Retinal pigment epithelial cell (primary cell): Measurements from ENCODE around the gene CELF2.

Source experiments
- DNase-seq: peaks from one replicate; pipeline ENCODE4 v3.0.0-alpha.2; 2010; ENCODE audit warnings: low read depth
- H3K4me3 ChIP-seq: 2 replicates; pipeline ENCODE4 v1.5.1; 2011; ENCODE audit warnings: mild to moderate bottlenecking, low read length, control low read depth, moderate library complexity
- CTCF ChIP-seq: conservative IDR thresholded peaks from 2 replicates; pipeline ENCODE4 v1.5.1; 2011; ENCODE audit warnings: low read depth, low read length, control low read depth, inconsistent platforms

CELF2 gene

DNA sequence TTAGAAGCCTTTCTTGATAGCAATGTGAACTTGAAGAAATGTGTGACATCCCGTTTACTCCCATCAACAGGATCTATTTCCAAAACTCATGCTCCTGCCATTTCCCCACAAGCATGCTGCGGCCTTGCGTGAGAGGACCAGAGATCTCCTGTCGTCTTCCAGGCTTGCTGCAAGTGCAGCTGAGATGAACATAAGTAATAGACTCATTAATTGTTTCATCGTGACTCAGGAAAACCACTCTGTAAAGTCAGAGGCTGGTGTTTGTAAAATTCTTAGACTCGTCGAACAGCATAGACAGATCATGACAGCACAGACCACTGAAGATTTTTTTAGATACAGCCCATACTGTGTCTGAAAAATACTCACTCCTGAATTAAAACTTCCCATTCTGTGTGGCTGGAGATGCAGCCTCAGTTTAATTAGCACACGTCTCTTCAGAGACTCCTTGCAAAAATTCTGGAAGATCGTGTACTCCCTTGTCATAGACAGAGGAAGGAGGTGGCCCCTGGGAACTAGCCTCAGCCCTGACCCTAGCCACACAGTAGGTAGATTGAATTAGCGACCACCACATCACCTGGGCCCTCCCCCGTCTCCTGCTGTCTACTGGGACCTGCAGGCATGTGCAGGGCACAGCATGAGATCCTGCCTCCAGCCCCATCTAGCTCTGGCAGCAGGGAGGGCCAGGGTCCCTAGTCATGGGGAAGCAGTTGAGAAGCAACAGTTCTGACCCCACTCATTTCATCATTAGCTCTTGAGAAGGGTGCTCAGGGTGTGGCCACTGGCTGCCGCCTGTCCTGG lies 226.0 kb downstream of the CELF2 start:
- DNase-seq: no peak
- no peak overlapping the region for H3K4me3 ChIP-seq

GRCh38 chr10:11245095-11245479 lies 227.4 kb downstream of the CELF2 start:
- DNase-seq: no peak
- no peak overlapping the region for H3K4me3 ChIP-seq
- TF ChIP-seq CTCF: no peak

More for the DNA sequence above, 226.0 kb downstream of the CELF2 start:
- TF ChIP-seq CTCF: no peak

- no peak for TF ChIP-seq CTCF
- H3K4me3 ChIP-seq: no peak overlapping the region
- DNase-seq: no peak
Measured at GRCh38 chr10:11245510-11245909, 227.8 kb downstream of the CELF2 start.

GRCh38 chr10:11245981-11246590 lies 228.4 kb downstream of the CELF2 start:
- no peak for TF ChIP-seq CTCF
- H3K4me3 ChIP-seq: no peak overlapping the region
- no peak for DNase-seq

DNA sequence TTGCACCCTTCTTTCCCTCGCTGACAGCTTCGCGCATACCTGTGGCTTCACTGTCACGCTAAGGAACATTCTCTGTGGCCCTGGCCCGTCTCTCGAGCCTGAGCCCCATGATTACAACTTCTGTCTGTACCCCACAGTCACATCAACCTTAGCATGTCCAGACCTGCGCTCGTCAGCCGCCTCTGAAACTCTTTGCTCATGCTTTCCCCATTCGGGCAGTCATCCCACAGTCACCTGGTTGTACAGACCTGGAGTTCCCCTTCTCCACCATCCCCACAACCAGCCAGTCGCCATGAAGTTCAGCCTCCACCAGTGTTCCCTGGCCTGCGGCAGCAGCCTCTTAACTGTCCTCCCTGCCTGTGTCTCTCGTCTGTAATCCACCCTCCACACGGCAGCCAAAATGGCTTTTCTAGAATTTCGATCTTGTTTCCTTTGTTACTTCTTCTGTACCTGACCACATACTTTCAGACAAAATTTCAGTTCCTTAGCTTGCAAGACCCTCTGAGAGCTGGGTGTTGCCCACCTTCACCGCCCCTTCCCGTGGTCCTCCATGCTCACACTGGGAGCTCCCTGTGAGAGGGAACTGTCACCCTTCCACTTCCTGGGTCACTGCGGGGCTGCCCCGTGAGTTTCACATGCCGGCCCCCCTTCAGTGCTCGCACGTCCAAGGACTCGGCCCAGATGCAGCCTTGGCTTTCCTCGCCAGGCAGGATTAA lies 229.2 kb downstream of the CELF2 start:
- no peak overlapping the region for H3K4me3 ChIP-seq
- no peak for TF ChIP-seq CTCF
- DNase-seq: no peak

DNA sequence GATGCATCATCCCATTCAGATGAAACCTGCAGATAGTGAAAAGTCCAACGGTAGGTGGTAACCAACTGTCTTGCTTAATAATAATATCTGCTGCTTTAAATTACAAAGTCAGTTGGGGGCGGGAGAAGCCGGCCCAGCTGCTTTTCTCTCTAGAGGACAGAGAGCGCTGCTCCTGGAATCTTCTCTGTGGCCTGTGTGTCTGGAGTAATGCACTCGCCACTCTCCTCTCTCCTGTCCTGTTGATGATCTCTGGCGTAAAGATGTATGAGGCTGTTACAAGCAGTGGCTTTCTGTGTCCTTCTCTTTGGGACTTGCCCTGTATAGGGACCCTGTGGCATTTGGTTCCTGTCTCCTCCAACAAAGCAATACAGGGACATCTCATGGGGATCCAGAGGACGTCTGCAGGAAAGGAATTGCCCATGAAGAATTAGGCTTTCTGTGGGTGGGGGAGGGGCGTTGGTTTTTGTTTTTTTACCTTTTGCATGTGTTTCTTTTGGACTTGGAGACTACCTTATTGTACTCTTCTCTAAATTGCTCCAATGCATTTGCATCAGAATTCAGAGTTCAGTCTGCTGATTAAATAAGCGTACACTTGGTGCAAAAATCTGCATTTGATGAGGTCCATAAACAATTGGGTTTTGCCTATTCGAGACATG lies 231.6 kb downstream of the CELF2 start:
- no peak for TF ChIP-seq CTCF
- no peak for DNase-seq
- H3K4me3 ChIP-seq: no peak overlapping the region
